ENCODE data around the gene INVS.

DNA sequence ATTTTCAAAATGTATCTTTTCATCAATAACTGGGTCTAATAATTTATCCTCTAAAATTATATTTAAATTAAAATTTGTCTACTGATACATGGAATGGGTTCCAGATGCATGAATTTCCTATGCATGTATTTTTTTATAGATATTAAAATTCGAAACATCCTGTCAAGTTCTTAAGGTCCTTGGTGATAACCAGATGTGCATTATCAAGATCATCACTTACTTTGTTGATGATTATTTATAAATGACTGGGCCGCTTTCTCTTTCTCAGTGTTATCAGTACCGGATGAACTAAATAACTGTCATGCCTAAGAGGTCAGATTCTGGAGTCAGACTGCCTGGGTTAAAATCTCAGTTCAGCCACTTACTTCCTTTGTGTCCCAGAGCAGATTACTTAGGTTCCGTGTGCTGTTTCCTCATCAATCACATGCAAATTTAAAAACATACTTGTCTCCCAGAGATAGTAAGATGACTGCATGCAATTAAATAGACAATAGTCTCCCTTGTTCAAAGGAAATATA lies 129.4 kb downstream of the INVS start:
- TF ChIP-seq TEAD4 (IDR thresholded peaks at IDR 0.05) (no peak), EP300 (IDR thresholded peaks at IDR 0.05; ENCODE audit: borderline replicate concordance) (no peak), RAD21 (IDR thresholded peaks at IDR 0.05; ENCODE audit: low read depth) (no peak), YY1 (IDR thresholded peaks at IDR 0.05; ENCODE audit: low read depth) (no peak), TAF1 (IDR thresholded peaks at IDR 0.05; ENCODE audit: low read depth) (no peak), FOXM1 (IDR thresholded peaks at IDR 0.05; ENCODE audit: borderline replicate concordance, low read depth) (no peak), TCF12 (IDR thresholded peaks at IDR 0.05; ENCODE audit: low read depth) (no peak), CREB1 (IDR thresholded peaks at IDR 0.05; ENCODE audit: low read depth) (no peak)
- TF ChIP-seq, protein P1, sequence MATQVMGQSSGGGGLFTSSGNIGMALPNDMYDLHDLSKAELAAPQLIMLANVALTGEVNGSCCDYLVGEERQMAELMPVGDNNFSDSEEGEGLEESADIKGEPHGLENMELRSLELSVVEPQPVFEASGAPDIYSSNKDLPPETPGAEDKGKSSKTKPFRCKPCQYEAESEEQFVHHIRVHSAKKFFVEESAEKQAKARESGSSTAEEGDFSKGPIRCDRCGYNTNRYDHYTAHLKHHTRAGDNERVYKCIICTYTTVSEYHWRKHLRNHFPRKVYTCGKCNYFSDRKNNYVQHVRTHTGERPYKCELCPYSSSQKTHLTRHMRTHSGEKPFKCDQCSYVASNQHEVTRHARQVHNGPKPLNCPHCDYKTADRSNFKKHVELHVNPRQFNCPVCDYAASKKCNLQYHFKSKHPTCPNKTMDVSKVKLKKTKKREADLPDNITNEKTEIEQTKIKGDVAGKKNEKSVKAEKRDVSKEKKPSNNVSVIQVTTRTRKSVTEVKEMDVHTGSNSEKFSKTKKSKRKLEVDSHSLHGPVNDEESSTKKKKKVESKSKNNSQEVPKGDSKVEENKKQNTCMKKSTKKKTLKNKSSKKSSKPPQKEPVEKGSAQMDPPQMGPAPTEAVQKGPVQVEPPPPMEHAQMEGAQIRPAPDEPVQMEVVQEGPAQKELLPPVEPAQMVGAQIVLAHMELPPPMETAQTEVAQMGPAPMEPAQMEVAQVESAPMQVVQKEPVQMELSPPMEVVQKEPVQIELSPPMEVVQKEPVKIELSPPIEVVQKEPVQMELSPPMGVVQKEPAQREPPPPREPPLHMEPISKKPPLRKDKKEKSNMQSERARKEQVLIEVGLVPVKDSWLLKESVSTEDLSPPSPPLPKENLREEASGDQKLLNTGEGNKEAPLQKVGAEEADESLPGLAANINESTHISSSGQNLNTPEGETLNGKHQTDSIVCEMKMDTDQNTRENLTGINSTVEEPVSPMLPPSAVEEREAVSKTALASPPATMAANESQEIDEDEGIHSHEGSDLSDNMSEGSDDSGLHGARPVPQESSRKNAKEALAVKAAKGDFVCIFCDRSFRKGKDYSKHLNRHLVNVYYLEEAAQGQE (IDR thresholded peaks at IDR 0.05; ENCODE audit: low read depth): no peak
- TF ChIP-seq, protein P2, sequence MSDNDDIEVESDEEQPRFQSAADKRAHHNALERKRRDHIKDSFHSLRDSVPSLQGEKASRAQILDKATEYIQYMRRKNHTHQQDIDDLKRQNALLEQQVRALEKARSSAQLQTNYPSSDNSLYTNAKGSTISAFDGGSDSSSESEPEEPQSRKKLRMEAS (IDR thresholded peaks at IDR 0.05): no peak

Data from Ishikawa (cell line).